Heart left ventricle (tissue), 16 donors: ENCODE results near the gene CFAP65. TPM values are rescaled to one million over a fixed set of nuclear protein-coding genes. Genes with fewer than 3 reads are reported as not detected.

Experiments
- ATAC-seq, 4 donors: fragments of 200-7000 bp; cut with Tn5 transposase; one replicate each; pipeline ENCODE4 v1.9.1; 2020 to 2022; ENCODE audit warnings: moderate library complexity in 4 of 4, mild to moderate bottlenecking in 3 of 4, moderate number of reproducible peaks in 1 of 4
- DNase-seq, 5 donors: peaks; one replicate each; pipeline ENCODE4 v3.0.0-alpha.2; 2020
- H3K27ac ChIP-seq, 12 donors: fragments of 200-600 bp; sonication (generic) in 4 of 12; one replicate each; pipeline versions ENCODE4 v1.5.0 to v1.8.0; 2016 to 2022; ENCODE audit warnings: mild to moderate bottlenecking in 2 of 12
- H3K27me3 ChIP-seq, 9 donors: fragments of 200-600 bp; sonication (generic) in 2 of 9; one replicate each; pipeline versions ENCODE4 v1.5.1 to v1.8.0; 2016 to 2022; ENCODE audit warnings: mild to moderate bottlenecking in 3 of 9
- H3K36me3 ChIP-seq, 9 donors: fragments of 200-600 bp; sonication (generic) in 2 of 9; one replicate each; pipeline versions ENCODE4 v1.5.0 to v1.8.0; 2018 to 2022; ENCODE audit warnings: mild to moderate bottlenecking in 2 of 9
- H3K4me1 ChIP-seq, 12 donors: fragments of 200-600 bp; sonication (generic) in 4 of 12; one replicate each; pipeline versions ENCODE4 v1.5.0 to v1.8.0; 2016 to 2022; ENCODE audit warnings: mild to moderate bottlenecking in 3 of 12
- H3K4me3 ChIP-seq, 12 donors: fragments of 200-600 bp; sonication (generic) in 4 of 12; one replicate each; pipeline versions ENCODE4 v1.5.0 to v1.8.0; 2017 to 2022; ENCODE audit warnings: mild to moderate bottlenecking in 9 of 12, moderate library complexity in 4 of 12
- H3K9me3 ChIP-seq, 12 donors: fragments of 200-600 bp; sonication (generic) in 4 of 12; one replicate each; pipeline versions ENCODE4 v1.5.0 to v1.8.0; 2016 to 2022; ENCODE audit warnings: mild to moderate bottlenecking in 1 of 12
- CTCF ChIP-seq, 12 donors: fragments of 200-600 bp; sonication (generic) in 4 of 12; IDR thresholded peaks; one replicate each; pipeline versions ENCODE4 v1.5.0 to v1.8.0; 2018 to 2022; ENCODE audit warnings: antibody characterized with exemption in 12 of 12, mild to moderate bottlenecking in 5 of 12
- POLR2A ChIP-seq, 2 donors: fragments of 450-650 bp; IDR thresholded peaks; one replicate each; pipeline ENCODE4 v1.6.1; 2017; ENCODE audit warnings: antibody characterized with exemption in 2 of 2, mild to moderate bottlenecking in 2 of 2, moderate library complexity in 2 of 2
- WGBS, 4 donors: extraction: QIAGEN DNeasy Blood & Tissue Kit in 2 of 4; methylation state at CpG; one replicate each; pipeline versions ENCODE4 v1.1.5 to v1.1.7; 2013 to 2018; 5-methylcytosine and 5-hydroxymethylcytosine counted together
- intact Hi-C, 10 donors: fragments of 100-400 bp; cut with DNase I; formaldehyde crosslinking; loops; one replicate each; pipeline versions ENCODE4 v1.11.1 to v1.14.2; 2022
- polyA plus RNA-seq, 2 donors: library from polyadenylated mRNA; stranded (reverse); fragments of 200-250 nt; gene quantifications; one replicate each; pipeline ENCODE4 v1.2.3, GENCODE V29; 2013
- total RNA-seq, 9 donors: library from RNA; depleted of rRNA in 2 of 9; stranded (reverse); fragments of >200 nt in 2 of 9; fragmentation: NEBNext Ultra II Directional in 3 of 9; extraction: Animal tissue kit (Norgen Biotek cat#: 25700) in 3 of 9; gene quantifications; one replicate each; pipeline versions ENCODE4 v1.1.0 to v1.2.4, GENCODE V29; 2016 to 2023
- donor health status: ischemic (EF 13 %, LVEDD 7.1; RV severe dilation, severe dysfunction).
- donor health status: healthy with polysubstance abuse.
- donor health status: DM: no; HTN: yes; CAD: no.
- donor health status: DM: no; HTN: no; CAD: no.
- donor health status: ischemic (EF 25% LVEDD 6.9; RV normal size, moderate dysfunction).
- donor health status: ischemic (EF 25% LVEDD 5.7; RV mildly dilated, moderate dysfunction).
- donor health status: healthy.
- donor health status: DM: yes; HTN: yes; CAD: no.
- donor health status: ischemic (EF 35%, LVEDD 5.7; RV mildly dilated, moderate dysfunction).
- donor health status: nonischemic (EF 11% LVEDD 7.7; RV severe dilation, severe dysfunction).
- donor health status: DM: yes; HTN: yes; CAD: no.
- donor health status: PGD.
- donor health status: ischemic (EF 29% LVEDD 5.4; RV normal size, mild dysfunction).
- donor health status: nonischemic (EF 23%, LVEDD 6.1; RV moderate dilation, normal function).

CFAP65 gene
- total and polyA plus RNA-seq, 11 donors = 0.04 TPM; not detected in 10

- WGBS, 4 donors = 23 to 32% (median 26%) methylated on average over 8 of the region's 8 CpGs
Observed at GRCh38 chr2:218995561-218995960, 45.8 kb downstream of the CFAP65 start.

DNA sequence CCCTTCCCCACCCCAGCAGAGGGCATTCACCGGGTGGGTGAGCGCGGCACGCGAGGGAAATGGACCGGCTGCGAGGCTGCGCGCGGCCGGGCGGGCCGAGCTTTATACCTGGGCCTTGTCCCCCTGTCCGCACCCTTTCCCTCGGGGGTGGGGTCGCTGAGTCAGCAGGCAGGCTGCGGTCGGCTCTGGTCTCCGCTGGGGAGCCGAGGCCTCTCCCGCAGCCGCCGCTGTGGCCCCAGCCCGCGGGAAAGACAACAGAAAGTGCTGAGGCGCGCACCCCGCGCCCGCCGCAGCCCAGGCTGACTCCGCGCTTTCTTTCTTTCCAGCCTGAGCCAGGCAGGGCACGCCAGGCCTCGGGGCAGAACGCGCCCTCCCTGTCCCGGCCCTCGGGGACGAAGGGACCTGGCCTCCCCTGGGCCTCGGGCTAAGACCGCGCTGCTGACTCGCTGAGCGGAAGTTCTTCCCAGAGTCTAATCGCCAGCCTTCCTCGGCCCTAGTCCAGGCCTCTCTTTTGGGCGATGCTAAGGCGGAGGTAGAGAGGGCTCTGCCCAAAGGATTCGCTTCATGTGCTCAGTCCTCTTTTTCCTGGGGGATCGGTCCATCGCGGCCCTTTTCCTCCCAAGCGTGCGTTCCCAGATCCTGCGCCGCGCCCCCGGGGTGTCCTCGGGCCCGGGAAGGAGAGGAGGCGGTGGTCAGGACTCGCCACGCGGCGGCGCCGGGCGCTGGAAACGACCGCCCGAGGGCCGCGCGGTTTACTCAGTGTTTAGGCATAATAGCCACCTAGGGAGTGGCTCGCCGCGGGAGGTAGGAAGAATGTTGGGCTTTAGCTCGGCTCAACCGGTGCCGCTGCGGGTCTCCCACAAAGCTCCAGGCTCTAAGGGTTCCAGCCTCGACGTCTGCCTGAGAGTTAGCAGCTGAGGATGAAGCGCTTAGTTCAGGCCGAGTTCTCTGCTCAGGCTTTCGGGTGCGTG is 47.7 kb downstream of the CFAP65 start, which contains the start of gene CRYBA2:
Gene CRYBA2 (minus strand): TSS at position 78 of the 971 bp plus-strand sequence. CDS start 246 bp downstream, outside the sequence.
- intact Hi-C loops = loop anchor here in 3 of 10 donors (10.0 kb wide), 1 partner anchor 161 kb away; no protein-coding TSS in a partner anchor
- no peaks in the 10 kb centered on the region for H3K36me3 ChIP-seq
- ATAC-seq (peak in 1 of 4 donors; percentile 5), DNase-seq (no peak)
- peaks cover 0 to 28% (median 18%) of the 10 kb centered on the region in 12 donors for H3K4me1 ChIP-seq
- H3K27me3 ChIP-seq = peaks cover 57 to 99% (median 87%) of the 10 kb centered on the region in 9 donors
- H3K4me3 ChIP-seq = peak within 1 kb of the TSS; percentile 29 to 52 (median 44)
- no peaks in the 10 kb centered on the region for H3K9me3 ChIP-seq
- no peak within 1 kb of the TSS for H3K27ac ChIP-seq
- WGBS, 4 donors = 1 to 2% (median 1%) methylated on average over 53 to 88 of the region's 88 CpGs
- no peak for TF ChIP-seq POLR2A (IDR thresholded peaks at IDR 0.05)
- peak in 1 of 12 donors; percentile 8 for TF ChIP-seq CTCF (IDR thresholded peaks at IDR 0.05)

More at GRCh38 chr2:218995561-218995960, 45.8 kb downstream of the CFAP65 start:
- Histone ChIP-seq H3K36me3 (no peaks in the 10 kb centered on the region), H3K4me1 (peaks cover 0 to 28% (median 18%) of the 10 kb centered on the region in 12 donors), H3K27ac (no peak overlapping the region), H3K27me3 (peaks cover 50 to 93% (median 86%) of the 10 kb centered on the region in 9 donors), H3K9me3 (no peaks in the 10 kb centered on the region), H3K4me3 (peak overlapping the region in 2 of 12 donors; percentile 31 to 45)
- DNase-seq (no peak), ATAC-seq (no peak)
- TF ChIP-seq POLR2A (IDR thresholded peaks at IDR 0.05) (no peak), CTCF (IDR thresholded peaks at IDR 0.05) (no peak)
- intact Hi-C loops = loop anchor here in 3 of 10 donors (10.0 kb wide), 1 partner anchor 159 kb away; no protein-coding TSS in a partner anchor

- H3K4me1 ChIP-seq = peaks cover 0 to 28% (median 18%) of the 10 kb centered on the region in 12 donors
- no peak overlapping the region for H3K27ac ChIP-seq
- intact Hi-C loops = loop anchor here in 3 of 10 donors (10.0 kb wide), 1 partner anchor 162 kb away; no protein-coding TSS in a partner anchor
- WGBS, 4 donors = 2 to 10% (median 2%) methylated on average over 10 to 44 of the region's 44 CpGs
- ATAC-seq = no peak
- H3K27me3 ChIP-seq = peaks cover 62 to 99% (median 91%) of the 10 kb centered on the region in 9 donors
- no peaks in the 10 kb centered on the region for H3K36me3 ChIP-seq
- TF ChIP-seq POLR2A (IDR thresholded peaks at IDR 0.05) (no peak), CTCF (IDR thresholded peaks at IDR 0.05) (no peak)
- no peaks in the 10 kb centered on the region for H3K9me3 ChIP-seq
- DNase-seq = no peak
- H3K4me3 ChIP-seq = peak overlapping the region; percentile 29 to 52 (median 44)
Observed at GRCh38 chr2:218992703-218993344, 48.5 kb downstream of the CFAP65 start.
